NB4 (cell line): Measurements from ENCODE around the gene HS3ST6.
"Not testable (repeated sequence)": the region's sequence is repeated elsewhere in the genome, so short reads cannot be mapped to it uniquely, and the experiment has no call there.

Experiments
- DNase-seq: peaks from one replicate; pipeline ENCODE4 v3.0.0; 2010; ENCODE audit warnings: low read depth
- H3K4me3 ChIP-seq: one replicate; pipeline ENCODE4 v1.5.1; 2011; ENCODE audit warnings: mild to moderate bottlenecking, low read depth, low read length, moderate library complexity
- CTCF ChIP-seq: IDR thresholded peaks from one replicate; pipeline ENCODE4 v1.5.1; 2012; ENCODE audit warnings: low read depth, low read length
- MAX ChIP-seq: IDR thresholded peaks from 2 replicates; pipeline ENCODE4 v1.6.1; 2011; ENCODE audit warnings: low read depth, low read length
- MYC ChIP-seq: IDR thresholded peaks from 2 replicates; pipeline ENCODE4 v1.6.1; 2011; ENCODE audit warnings: low read depth, low read length
- POLR2A ChIP-seq: IDR thresholded peaks from 2 replicates; pipeline ENCODE4 v1.6.1; 2011; ENCODE audit warnings: mild to moderate bottlenecking; ENCODE audit not compliant: insufficient read length; ENCODE audit errors: extremely low read depth

The HS3ST6 gene

DNA sequence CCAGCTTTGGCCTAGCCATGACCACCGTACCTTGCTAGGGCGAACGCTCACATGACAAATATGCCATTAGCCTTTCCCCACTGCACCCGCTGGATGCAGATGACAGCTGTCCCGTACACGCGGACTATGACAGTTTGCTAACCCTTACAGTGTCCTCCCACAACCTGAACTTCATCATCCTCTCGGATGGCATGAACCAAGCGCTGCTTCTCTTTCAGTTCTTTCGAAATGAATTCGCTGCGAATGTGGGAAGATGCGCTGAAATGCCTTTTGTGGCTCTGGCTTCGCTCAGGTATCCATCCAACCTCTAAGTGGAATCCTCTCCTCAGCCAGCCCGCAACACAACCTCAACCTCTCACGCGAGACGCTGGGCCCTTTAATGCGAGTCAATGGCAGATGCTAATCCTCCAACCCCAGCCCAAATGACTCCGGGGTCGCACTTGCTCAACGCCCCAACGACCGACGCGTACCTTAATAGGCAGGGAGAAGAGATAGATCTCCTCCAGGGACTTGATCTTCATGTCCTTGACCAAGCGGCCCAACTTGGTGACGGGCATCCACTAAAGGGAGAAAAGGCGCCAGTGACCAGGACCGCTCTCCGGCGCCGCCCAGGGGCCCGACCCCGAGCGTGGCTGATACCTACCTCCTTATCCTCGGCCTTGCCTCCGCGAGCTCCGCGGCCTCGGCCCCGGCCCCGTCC lies 45.7 kb upstream of the HS3ST6 start:
- TF ChIP-seq MAX (no peak), CTCF (no peak), MYC (no peak), POLR2A (no peak)
- no peak for DNase-seq
- peak overlapping the region; percentile 97 for H3K4me3 ChIP-seq

DNA sequence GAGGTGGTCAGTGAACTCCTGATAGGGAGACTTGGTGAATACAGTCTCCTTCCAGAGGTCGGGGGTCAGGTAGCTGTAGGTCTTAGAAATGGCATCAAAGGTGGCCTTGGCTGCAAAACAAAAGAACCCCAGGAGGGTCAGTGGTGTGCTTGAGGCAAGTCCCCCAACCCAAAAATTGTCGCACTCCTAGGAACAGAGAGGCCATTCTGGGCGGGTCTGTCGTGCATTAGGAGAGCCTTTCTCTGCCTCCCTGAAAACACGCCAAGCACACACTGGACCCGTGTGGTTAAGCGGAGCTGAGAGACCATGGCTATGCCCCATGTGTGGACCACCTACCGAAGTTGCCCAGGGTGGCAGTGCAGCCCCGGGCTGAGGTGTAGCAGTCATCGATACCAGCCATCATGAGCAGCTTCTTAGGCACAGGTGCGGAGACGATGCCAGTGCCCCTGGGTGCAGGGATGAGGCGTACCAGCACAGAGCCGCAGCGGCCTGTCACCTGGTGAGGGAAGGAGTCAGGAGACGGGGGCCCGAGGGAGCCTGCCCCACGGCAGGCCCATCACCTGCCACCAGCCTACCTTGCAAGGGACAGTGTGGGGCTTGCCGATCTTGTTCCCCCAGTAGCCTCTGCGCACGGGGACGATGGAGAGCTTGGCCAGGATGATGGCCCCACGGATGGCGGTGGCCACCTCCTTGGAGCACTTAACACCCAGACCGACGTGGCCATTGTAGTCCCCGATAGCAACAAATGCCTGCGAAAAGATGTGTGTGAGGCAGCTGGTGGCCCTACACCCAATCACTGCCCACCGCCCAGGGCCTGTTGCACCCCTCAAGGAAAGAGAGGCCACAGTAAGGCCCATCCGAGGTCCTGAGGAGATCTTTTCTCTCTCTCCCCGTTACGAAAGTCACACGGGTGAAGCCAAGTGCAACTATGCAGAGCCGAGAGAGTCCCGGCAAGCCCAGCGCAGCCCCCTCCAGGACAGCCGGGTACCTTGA lies 44.2 kb upstream of the HS3ST6 start:
- not testable (repeated sequence) for DNase-seq
- H3K4me3 ChIP-seq, result peak overlapping the region; percentile 97

DNA sequence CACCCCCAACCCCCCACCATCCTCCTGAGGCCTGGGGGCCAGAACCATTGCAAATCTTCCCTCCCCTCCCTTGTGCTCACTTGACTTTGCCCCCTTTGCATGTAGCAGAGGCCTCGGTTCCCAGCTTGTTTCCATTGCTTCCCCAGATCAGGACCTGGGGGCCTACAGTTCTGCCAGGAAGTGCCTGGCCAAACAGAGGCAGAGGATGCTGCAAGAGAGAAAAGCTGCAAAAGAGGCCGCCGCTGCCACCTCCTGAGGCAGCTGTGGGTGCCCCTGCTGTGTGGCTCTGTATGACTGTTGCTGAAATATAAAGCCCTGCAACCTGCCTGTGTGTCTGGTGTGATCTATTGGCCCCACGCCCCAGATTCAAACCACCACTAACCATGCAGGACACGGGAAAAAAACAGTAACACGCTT lies 43.4 kb upstream of the HS3ST6 start:
- TF ChIP-seq MAX (no peak), POLR2A (peak; percentile 17)
- H3K4me3 ChIP-seq, result peak overlapping the region; percentile 97
- peak; percentile 73 for DNase-seq

DNA sequence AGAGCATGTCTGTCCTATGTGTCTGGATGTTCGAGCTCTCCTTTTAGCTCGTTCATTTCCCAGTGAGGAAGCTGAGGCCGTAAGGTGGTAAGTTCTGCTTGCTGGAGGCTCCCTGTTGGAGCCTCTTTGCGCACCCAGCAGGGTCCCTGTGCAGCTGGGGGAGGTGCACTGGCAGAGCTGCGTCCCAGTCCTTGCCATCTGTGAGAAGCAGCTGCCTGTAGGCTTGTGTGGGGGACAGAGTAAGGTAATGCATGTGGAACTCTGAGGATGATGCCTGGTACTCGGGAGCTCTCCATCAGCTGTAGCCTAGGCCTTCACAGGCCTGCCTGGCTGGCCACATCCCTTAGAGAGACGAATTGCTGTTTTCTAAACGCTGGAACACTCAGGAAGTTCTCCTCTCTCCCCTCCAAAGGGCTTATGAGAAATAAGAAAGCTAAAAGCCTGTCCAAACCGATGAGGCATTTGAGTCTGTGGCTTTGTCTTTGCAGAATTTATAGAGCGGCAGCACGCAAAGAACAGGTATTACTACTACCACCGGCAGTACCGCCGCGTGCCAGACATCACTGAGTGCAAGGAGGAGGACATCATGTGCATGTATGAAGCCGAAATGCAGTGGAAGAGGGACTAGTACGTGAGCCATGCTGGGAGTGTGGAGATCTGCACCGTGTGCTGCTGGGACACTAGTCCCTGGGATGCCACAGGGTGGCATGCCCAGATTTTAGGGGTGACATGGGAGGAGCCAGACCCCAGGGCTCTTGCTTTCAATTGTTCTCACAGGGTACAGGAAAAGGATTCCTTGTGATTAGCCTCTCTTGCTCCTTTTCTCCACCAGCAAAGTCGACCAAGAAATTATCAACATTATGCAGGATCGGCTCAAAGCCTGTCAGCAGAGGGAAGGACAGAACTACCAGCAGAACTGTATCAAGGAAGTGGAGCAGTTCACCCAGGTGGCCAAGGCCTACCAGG lies 42.7 kb upstream of the HS3ST6 start:
- peak overlapping the region; percentile 77 for H3K4me3 ChIP-seq
- peak; percentile 87 for DNase-seq
- TF ChIP-seq MYC, result no peak; the same call in 1 of the 2 replicates
- no peak for TF ChIP-seq MAX
- TF ChIP-seq POLR2A, result no peak
- TF ChIP-seq CTCF, result no peak

GRCh38 chr16:1959269-1960039 lies 41.2 kb upstream of the HS3ST6 start, which contains the start of gene NDUFB10:
NDUFB10 (plus strand) TSS chr16:1959538; CDS start chr16:1959625, 87 bp downstream.
- peak; percentile 76 for TF ChIP-seq MYC
- TF ChIP-seq POLR2A, result peak; percentile 93
- peak; percentile 66 for TF ChIP-seq CTCF
- TF ChIP-seq MAX, result peak; percentile 47
- DNase-seq, result peak; percentile 93
- H3K4me3 ChIP-seq, result peak within 1 kb of the TSS; percentile 77

GRCh38 chr16:1958715-1959268 lies 40.6 kb upstream of the HS3ST6 start:
- TF ChIP-seq MAX (no peak), CTCF (no peak), POLR2A (no peak), MYC (no peak)
- DNase-seq, result no peak
- H3K4me3 ChIP-seq, result peak overlapping the region; percentile 16

DNA sequence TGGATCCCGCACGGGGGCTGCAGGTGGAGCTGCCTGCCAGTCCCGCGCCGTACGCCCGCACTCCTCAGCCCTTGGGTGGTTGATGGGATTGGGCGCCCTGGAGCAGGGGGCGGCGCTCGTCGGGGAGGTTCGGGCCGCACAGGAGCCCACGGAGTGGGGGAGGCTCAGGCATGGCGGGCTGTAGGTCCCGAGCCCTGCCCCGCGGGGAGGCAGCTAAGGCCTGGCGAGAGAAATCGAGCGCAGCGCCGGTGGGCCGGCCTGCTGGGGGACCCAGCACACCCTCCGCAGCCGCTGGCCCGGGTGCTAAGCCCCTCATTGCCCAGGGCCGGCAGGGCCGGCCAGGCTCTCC lies 39.9 kb upstream of the HS3ST6 start:
- not testable (repeated sequence) for DNase-seq, H3K4me3 ChIP-seq

DNA sequence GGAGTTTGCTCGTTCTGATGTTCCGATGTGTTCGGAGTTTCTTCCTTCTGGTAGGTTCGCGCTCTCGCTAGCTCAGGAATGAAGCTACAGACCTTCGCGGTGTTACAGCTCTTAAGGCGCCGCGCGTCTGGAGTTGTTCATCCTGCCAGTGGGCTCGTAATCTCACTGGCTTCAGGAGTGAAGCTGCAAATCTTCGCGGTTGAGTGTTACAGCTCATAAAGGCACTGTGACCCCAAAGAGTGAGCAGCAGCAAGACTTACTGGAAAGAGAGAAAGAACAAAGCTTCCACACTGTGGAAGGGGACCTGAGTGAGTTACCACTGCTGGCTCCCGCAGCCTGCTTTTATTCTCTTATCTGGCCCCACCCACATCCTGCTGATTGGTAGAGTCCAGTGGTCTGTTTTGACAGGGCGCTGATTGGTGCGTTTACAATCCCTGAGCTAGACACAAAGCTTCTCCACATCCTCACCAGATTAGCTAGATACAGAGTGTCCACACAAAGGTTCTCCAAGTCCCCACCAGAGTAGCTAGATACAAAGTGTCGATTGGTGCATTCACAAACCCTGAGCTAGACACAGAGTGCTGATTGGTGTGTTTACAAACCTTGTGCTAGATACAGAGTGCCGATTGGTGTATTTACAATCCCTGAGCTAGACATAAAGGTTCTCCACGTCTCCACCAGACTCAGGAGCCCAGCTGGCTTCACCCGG lies 39.4 kb upstream of the HS3ST6 start:
- DNase-seq, H3K4me3 ChIP-seq: not testable (repeated sequence)
